Glutamatergic neuron (in vitro differentiated cells): ENCODE data around the gene GPR75. TPM values are rescaled to one million over a fixed set of nuclear protein-coding genes. Genes with fewer than 3 reads are reported as not detected.

Experiments
- DNase-seq: peaks from one replicate; pipeline ENCODE4 v3.0.0; 2022
- H3K27ac Mint-ChIP-seq: one replicate; pipeline ENCODE4 v1.8.0; 2020; ENCODE audit warnings: mild to moderate bottlenecking, mixed read lengths, inconsistent platforms; ENCODE audit not compliant: unreplicated experiment
- H3K27me3 Mint-ChIP-seq: one replicate; pipeline ENCODE4 v1.8.0; 2020; ENCODE audit warnings: mild to moderate bottlenecking, moderate library complexity, mixed read lengths, inconsistent platforms; ENCODE audit not compliant: unreplicated experiment
- H3K36me3 Mint-ChIP-seq: one replicate; pipeline ENCODE4 v1.8.0; 2020; ENCODE audit warnings: mild to moderate bottlenecking, mixed read lengths, inconsistent platforms; ENCODE audit not compliant: unreplicated experiment
- H3K4me1 Mint-ChIP-seq: one replicate; pipeline ENCODE4 v1.8.0; 2020; ENCODE audit warnings: mild to moderate bottlenecking, low read depth, mixed read lengths, inconsistent platforms; ENCODE audit not compliant: unreplicated experiment
- H3K4me3 Mint-ChIP-seq: one replicate; pipeline ENCODE4 v1.8.0; 2020; ENCODE audit warnings: mild to moderate bottlenecking, mixed read lengths, inconsistent platforms; ENCODE audit not compliant: unreplicated experiment
- H3K9me3 Mint-ChIP-seq: one replicate; pipeline ENCODE4 v1.8.0; 2020; ENCODE audit warnings: mild to moderate bottlenecking, moderate library complexity, mixed read lengths, inconsistent platforms; ENCODE audit not compliant: unreplicated experiment
- total RNA-seq: library from RNA; stranded (reverse); fragmentation: NEBNext Ultra II Directional; extraction: Animal tissue kit (Norgen Biotek cat#: 25700); gene quantifications from one replicate; pipeline ENCODE4 v1.2.1, GENCODE V29; 2021; ENCODE audit not compliant: unreplicated experiment
- TF ChIP-seq, protein P1 (sequence below): fragments of 200-600 bp; sonication (generic); IDR thresholded peaks from one replicate; pipeline ENCODE4 v1.5.0; 2021; ENCODE audit not compliant: partially characterized antibody, unreplicated experiment

Gene GPR75
- total RNA-seq, 1 donor from 2014 or later: 5.6 TPM

DNA sequence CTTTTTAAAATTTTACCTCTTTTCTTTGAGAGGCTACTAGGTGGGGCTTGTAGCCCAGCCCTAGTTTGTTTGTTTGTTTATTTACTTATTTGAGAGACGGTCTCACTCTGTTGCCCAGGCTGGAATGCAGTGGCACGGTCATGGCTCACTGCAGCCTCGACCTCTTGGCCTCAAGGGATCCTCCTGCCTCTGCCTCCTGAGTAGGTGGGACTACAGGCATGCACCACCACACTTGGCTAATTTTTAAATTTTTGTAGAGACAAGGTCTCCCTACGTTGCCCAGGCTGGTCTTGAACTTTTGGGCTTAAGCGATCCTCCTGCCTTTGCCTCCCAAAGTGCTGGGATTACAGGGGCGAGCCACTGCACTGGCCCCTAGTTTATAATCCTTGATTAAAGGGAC, 38.0 kb downstream of the GPR75 start:
- Mint-ChIP-seq H3K27ac (no peak overlapping the region), H3K4me1 (no peaks in the 10 kb centered on the region), H3K27me3 (no peaks in the 10 kb centered on the region), H3K9me3 (no peaks in the 10 kb centered on the region), H3K4me3 (no peak overlapping the region), H3K36me3 (no peaks in the 10 kb centered on the region)
- DNase-seq: no peak
- TF ChIP-seq, protein P1, sequence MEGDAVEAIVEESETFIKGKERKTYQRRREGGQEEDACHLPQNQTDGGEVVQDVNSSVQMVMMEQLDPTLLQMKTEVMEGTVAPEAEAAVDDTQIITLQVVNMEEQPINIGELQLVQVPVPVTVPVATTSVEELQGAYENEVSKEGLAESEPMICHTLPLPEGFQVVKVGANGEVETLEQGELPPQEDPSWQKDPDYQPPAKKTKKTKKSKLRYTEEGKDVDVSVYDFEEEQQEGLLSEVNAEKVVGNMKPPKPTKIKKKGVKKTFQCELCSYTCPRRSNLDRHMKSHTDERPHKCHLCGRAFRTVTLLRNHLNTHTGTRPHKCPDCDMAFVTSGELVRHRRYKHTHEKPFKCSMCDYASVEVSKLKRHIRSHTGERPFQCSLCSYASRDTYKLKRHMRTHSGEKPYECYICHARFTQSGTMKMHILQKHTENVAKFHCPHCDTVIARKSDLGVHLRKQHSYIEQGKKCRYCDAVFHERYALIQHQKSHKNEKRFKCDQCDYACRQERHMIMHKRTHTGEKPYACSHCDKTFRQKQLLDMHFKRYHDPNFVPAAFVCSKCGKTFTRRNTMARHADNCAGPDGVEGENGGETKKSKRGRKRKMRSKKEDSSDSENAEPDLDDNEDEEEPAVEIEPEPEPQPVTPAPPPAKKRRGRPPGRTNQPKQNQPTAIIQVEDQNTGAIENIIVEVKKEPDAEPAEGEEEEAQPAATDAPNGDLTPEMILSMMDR: no peak

DNA sequence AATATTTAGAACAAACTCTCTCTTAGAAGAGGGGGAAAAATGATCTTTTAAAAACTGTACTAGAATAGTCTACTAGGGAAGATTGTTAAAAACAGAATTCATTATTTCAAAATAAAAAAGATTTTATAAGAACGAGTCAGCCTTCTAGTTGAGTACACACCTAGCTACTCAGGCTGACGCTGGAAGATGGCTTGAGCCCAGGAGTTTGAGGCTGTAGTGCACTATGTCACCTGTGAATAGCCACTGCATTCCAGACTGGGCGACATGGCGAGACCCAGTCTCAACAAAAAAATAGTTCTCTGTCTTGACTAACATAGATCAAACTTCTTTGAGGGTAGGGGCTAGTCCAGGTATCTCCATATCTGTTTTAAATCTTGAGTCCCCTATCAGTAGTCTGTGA, 39.1 kb downstream of the GPR75 start:
- no peaks in the 10 kb centered on the region for H3K36me3 Mint-ChIP-seq
- no peak overlapping the region for H3K4me3 Mint-ChIP-seq
- no peaks in the 10 kb centered on the region for H3K9me3 Mint-ChIP-seq
- TF ChIP-seq, protein P1: no peak
- no peak for DNase-seq
- no peak overlapping the region for H3K27ac Mint-ChIP-seq
- H3K27me3 Mint-ChIP-seq: no peaks in the 10 kb centered on the region
- no peaks in the 10 kb centered on the region for H3K4me1 Mint-ChIP-seq

DNA sequence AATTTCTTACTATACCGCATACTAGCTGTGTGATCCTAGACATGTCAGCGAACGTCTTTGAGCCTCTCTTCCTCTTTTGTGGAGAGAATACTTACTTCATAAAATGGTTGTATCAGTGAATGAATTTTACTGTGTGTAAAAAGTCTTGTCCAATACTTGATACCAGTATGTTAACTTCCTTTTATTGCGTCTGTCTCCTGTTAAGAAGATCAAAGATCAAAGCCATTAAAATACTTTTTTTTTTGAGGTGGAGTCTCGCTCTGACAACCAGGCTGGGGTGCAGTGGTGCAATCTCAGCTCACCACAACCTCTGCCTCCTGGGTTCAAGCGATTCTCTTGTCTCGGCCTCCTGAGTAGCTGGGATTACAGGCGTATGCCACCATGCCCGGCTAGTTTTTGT, 39.7 kb downstream of the GPR75 start:
- TF ChIP-seq, protein P1: no peak
- Mint-ChIP-seq H3K27ac (no peak overlapping the region), H3K9me3 (no peaks in the 10 kb centered on the region), H3K4me3 (no peak overlapping the region), H3K36me3 (no peaks in the 10 kb centered on the region), H3K4me1 (no peaks in the 10 kb centered on the region), H3K27me3 (no peaks in the 10 kb centered on the region)
- no peak for DNase-seq

DNA sequence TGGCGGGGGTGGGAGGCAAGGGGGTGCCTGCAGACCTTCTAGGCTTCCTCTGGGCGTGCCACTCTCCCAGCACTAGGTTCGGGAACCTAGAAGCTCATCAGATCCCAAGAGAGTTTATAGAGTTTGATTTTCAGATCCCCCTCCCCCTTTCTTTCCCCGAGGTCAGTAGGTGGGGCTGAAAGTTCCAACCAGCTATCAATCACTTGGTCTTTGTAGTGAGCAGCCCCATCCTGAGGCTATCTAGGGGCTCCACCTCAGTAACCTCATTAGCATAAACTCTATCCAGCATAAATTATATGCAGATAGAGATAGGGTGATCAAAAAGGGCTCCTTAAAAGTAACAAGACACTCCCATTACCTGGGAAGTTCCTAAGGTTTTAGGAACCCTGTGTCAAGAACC, 40.1 kb downstream of the GPR75 start:
- Mint-ChIP-seq H3K4me3 (no peak overlapping the region), H3K4me1 (no peaks in the 10 kb centered on the region), H3K27ac (no peak overlapping the region), H3K36me3 (no peaks in the 10 kb centered on the region), H3K9me3 (no peaks in the 10 kb centered on the region), H3K27me3 (no peaks in the 10 kb centered on the region)
- DNase-seq: no peak
- TF ChIP-seq, protein P1: no peak

DNA sequence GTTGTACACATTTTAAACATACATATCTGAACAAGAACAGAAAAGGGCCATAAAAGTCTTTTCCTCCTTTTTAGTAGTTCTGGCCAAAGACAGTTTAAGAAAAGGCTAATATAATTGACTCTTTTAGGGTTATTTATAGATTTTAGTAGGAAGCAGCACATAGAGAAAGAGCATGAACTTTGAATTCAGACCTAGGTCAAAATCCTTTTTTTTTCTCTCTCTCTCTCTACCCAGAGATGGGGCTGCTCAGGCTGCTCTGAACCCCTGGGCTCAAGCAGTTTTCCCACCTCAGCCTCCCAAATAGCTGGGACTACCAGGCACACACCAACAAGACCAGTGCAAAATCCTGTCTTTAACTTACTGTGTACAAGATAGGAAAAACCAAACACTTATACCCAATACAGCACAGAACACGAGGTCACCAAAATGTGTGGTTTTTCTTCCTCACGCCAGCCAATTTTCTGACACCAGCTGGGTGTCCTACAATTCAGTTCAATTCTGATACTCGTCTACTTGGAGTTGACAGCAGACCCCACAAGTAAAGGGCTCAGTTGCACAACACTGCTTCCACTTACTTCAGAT, 40.8 kb downstream of the GPR75 start:
- H3K36me3 Mint-ChIP-seq: no peaks in the 10 kb centered on the region
- no peaks in the 10 kb centered on the region for H3K4me1 Mint-ChIP-seq
- H3K27me3 Mint-ChIP-seq: no peaks in the 10 kb centered on the region
- TF ChIP-seq, protein P1: no peak
- no peak overlapping the region for H3K4me3 Mint-ChIP-seq
- no peak for DNase-seq
- H3K9me3 Mint-ChIP-seq: no peaks in the 10 kb centered on the region
- no peak overlapping the region for H3K27ac Mint-ChIP-seq
